Measurements from ENCODE around the gene TNNI2.
A peak's percentile ranks its signal among the peaks of the same experiment; 100 is the strongest.

Gene TNNI2

DNA sequence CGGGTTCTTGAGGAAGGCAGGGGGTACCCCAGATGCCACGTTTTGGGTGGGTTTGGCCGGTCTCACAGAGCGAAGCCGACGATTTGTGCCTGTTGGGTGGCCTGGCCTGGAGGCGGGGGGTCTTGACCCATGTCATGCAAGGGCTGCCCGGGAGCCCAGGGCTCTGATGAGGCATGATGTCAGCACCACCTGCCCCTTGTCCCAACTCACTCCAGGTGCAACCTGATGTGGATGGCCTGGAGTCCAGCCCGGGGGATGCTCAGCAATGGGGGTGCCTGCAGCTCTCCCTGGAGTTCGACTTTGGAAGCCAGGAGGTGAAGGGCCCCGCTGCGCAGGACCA lies 3.1 kb upstream of the TNNI2 start:
- DNase-seq, result no peak

DNA sequence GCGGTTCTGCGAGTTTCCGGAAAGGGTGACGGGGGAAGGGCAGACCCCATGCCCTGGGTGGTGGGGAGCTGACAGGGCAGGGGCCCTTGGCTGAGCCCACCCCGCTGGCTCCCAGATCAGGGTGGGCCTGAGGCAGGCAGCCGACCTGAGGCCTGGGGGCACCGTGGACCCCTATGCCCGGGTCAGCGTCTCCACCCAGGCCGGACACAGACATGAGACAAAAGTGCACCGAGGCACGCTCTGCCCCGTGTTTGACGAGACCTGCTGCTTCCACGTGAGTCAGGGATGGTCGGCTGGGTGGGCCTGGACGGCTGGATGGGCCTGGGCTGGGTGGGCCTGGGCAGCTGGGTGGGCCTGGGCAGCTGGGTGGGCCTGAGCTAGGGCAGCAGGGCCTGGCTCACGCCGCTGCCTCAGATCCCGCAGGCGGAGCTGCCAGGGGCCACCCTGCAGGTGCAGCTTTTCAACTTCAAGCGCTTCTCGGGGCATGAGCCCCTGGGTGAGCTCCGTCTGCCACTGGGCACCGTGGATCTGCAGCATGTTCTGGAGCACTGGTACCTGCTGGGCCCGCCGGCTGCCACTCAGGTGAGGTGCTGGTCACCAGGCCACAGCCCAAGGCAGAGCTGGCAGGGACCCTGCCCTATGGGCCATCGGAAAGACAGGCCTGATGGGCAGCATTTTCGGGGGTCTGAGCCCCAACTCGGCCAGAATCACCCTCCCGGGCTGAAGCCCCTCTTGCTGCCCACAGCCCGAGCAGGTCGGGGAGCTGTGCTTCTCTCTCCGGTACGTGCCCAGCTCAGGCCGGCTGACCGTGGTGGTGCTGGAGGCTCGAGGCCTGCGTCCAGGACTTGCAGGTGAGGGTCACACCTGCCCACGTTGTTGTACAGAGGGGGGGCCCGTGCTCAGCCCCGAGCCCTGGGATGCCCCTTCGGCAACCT lies 2.5 kb upstream of the TNNI2 start:
- no peak for DNase-seq

DNA sequence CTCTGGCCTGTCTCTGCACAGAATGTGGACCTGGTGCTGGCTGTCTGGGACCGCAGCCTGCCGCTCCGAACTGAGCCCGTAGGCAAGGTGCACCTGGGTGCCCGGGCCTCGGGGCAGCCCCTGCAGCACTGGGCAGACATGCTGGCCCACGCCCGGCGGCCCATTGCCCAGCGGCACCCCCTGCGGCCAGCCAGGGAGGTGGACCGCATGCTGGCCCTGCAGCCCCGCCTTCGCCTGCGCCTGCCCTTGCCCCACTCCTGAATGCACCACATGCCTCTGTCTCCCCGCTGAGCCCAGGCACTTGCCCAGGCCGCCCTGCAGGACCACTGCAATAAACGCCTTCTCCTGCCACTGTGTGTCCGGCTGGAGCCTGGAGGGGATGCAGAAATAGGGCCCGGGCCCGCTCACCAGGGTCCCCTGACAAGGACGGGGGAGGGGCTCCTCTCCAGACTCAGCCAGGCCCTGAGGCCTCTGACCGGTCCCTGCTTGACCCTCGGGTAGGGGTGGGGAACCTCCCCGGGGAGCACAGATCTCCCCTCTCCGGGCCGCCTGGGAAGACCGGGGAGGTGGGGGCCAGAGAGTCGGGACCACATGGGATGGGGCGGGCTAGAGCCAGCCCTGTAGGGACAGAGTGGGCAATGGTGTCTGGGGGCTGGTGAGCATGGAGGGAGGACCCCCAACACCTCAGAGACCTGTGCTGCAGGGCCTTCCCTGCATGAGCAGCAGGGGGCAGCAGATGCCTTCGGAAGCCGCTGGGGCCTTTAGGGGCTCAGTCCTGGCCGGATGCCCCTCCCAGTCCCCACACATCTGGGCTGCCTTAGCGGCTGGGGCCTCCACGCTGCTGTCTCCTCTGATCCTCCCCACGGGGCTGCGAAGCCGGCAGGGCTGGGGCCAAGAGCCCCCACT lies 1.4 kb upstream of the TNNI2 start:
- peak; percentile 67 to 81 for DNase-seq

DNA sequence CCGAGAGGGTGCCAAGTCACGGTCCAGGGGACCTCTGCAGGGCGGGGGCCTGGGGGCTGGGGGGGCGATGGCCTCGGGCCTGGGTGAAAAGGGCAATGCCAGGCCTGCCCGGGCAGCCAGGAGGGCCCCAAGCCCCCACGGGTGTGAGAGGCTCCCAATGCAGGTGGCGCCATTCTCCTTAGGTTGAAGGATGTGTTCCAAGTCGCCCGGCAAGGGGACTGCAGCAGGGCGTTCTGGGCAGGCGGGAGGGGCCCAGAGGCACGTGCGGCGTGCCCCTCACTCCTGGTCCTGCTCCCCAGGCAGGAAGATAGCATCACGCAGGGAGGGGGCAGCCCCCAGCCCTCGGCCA lies 730 bp upstream of the TNNI2 start:
- no peak for DNase-seq

DNA sequence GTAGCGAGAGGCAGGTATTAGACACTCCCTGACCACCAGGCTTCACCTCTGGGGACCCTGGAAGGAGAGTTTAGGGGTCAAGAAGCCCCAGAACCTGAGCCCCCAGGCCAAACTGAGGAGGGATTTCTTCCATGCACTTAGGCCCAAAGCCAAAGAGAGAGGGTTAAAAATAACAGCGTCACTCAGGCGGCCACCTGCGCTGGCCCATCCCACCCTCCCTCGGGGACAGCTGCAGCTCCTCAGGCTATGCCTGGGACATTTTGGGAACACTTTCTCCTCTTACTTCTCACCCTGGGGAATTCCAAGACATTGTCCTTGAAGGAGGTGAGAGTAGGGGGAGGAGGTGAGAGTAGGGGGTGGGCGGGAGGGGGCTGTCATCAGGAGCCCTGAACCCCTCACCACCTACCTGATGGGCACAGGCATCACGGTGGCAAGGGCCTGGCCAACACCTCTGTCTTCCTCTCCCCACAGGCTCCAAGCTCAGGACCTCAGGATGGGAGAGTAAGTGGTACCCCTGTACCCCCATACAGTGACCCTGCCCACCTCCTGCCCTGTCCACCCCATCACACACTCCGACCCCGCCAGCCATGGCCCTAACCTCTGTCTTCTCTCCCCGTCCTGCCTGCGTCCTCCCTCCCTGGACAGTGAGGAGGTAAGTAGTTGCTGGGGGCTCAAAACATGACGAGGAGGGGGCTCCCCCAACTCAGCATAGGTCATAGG lies 583 bp downstream of the TNNI2 start:
- no peak for DNase-seq

DNA sequence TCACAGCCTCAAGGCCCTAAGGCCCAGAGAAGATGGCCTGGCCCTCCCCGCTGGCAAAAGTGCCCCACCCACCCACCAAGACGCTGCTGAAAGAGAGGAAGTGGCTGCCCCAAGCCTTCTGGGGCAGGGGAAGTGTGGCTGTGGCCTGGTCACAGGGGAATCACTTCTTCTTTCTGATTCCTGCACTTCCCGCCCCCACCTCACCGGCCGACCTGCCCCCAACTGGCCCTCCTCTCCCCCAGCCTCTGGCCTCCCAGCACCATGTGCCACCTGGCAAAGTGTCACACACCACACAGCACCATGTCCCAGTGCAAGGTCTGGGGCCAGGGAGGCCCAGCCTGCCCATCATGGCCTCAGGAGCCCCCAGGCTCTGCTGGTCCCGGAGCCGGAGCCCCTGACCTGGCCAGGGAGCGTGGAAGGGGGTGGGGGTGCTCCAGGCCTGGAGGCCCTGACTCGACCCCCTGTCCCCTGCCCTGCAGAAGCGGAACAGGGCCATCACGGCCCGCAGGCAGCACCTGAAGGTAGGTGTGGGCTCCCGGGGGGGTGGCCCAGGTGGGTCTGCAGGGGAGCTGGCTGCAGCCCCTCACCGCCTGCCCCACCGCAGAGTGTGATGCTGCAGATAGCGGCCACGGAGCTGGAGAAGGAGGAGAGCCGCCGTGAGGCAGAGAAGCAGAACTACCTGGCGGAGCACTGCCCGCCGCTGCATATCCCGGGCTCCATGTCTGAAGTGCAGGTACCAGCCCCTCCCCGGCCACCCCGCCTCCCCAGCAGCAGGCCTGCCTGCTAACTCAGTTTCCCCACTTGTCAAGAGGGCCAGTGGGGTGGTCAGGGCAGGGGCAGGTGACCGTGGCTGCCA lies 1.4 kb downstream of the TNNI2 start:
- no peak for DNase-seq

DNA sequence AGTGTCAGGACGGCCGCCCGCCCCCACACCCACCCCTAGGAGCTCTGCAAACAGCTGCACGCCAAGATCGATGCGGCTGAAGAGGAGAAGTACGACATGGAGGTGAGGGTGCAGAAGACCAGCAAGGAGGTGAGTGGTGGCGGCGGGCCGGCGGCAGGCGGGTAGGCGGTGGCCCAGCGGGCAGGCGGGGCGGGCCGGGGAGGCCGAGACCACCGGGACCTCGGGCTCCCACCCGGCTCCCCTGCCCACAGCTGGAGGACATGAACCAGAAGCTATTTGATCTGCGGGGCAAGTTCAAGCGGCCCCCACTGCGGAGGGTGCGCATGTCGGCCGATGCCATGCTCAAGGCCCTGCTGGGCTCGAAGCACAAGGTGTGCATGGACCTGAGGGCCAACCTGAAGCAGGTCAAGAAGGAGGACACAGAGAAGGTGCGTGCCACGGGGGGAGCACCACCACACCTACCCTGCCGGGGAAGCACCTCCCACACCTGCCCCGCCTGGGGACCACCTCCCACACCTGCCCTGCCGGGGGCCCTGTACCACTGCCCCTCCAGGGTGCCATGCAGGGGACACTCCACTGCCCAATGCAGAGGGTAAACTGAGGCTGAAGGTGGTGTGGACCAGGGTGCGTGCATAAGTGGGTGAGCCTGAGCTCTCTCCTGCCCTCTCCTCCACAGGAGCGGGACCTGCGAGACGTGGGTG lies 2.1 kb downstream of the TNNI2 start:
- no peak for DNase-seq

DNA sequence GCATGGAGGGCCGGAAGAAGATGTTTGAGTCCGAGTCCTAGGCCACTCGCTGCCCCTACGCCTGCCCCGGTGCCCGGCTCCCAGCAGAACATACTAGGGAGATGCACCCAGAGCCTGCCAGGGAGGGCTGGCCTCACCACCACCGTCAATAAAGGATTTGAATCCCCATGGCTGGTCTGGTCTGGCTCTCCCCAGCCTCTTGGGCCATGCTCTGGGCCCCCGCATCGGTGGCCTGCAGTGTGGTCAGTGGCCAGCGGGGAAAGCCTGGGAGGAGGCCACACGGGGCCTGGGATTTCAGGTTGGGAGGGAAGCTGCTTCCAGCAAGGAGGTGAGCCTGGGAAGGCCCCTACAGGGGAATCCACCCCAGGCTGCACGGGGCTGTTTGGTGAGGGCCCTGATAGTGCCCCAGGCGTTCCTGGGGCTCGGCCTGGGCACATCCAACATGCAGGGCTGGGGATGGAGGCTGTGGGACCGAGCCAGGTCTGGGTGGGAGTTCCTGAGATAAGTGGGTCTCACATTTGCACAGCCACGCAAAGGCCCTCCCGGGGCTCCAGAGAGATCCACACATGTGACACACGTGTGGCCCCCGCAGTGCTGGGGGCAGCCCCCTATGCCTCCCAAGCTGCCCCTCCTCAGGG lies 2.8 kb downstream of the TNNI2 start:
- no peak for DNase-seq

DNA sequence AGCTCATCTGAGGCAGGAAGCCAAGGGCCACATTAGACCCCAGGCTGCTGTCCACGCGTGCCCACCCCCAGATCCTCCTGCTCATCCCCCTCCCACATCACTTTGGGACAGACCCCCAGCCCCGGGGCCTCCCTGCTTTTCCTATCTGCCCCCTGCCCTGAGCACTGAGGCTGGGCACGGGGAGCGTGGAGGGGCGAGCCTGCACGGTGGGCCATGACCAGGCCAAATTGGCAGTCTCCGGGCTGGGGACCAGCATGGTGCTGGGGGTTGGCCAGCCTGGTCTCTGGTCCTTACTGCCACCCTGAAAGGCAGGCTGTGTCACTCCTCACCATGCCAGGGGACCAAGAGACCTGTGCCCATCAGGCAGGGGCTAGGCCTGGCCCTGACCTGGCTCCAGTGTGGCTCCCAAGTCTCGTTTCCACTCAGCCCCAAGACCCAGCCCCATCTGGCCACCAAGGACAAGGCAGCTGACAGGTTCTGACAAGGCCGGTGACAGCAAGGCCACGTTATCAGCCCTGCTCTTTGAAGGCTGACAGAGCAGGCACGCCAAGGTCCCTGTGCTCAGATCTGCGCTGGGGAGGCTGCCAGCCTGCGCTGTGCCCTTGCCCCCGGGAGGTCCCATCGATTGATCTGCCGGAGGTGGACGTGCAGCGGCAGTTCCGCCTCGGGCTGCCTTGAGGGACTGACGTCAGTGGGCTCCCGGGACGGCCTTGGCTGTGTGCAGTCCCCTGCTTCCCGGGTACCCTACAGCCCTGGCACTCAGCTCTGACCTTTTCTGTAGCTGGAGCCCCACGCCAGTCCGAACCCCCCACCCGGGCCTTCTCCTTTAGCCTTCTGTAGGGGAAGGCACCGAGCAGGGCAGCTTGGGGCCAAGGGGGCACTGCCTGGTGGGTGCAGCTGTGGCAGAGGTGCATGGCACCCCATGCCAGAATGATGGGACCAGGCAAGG lies 3.6 kb downstream of the TNNI2 start:
- no peak for DNase-seq

DNA sequence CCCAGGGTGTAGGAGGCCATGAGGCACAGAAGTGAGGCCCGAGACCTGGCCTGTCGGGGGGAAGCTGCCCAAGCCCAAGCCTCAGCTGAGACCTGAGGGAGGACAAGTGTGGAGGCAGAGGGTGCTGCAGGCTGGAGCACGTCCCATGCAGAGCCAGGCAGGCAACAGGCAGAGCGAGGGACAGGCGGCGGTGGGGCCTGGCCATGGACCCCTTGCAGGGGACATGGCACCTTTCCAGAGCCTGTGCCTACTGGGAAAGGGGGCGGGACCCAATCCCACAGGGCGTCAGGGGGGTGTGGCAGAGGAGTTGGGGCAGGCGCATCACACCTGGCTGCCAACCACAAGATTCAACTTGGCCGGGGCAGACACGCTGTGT lies 4.3 kb downstream of the TNNI2 start:
- no peak for DNase-seq

DNA sequence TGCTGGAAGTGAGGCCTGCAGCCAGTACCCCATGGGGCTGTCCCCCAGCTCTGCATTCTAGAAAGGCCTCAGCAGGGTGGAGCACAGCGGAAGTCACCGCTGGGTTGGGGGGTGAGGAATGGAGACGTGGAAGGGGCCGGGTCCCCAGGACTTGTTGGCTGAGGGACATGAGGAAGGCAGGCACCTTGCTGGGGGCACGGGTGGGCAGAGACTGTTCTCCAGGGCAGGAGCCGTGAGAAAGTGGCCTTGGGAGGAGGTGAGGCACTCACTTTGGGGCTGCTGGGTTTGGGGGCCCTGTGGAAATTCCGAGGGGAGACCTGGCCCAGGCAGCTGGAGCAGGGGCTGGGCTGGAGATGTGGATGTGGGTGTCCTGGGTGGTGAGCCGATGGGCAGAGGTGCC lies 5.0 kb downstream of the TNNI2 start:
- DNase-seq, result no peak

DNA sequence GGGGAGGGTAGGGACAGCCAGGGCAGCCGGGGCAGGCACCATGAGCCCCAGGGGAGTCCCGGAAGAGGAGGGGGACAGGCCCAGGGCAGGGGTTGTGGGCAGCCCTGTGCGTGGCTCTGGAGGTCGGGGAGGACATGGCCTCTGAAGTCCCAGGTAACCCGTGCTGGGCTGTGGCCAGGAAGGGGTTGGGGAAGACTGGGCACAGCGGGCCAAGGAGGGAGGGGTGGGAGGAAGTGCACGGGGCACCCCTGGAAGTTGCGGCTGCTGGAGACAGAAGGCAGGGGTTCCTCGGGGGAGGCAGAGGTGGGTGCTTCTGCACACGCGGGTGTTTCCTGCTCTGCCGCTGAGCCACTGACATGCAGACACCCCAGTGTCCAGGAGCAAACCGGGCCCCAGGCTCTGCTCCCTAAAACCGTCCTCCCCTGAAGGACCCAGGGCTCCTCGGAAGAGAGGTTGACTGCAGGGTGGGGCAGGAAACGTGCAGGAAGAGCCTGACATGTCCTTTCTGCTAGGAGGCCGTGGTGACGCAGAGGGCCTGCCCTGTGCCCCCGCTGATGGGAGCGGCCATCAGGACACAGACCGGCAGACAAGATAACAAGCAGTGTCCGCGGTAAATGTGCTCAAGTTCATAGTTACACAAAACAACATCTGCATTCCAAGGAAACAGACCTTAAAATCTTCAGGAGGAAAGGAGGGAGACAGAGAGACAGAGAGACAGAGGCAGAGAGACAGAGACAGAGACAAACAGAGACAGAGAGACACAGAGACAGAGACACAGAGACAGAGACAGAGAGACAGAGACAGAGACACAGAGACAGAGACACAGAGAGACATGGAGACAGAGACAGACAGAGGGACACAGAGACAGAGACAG lies 5.7 kb downstream of the TNNI2 start:
- no peak for DNase-seq

DNA sequence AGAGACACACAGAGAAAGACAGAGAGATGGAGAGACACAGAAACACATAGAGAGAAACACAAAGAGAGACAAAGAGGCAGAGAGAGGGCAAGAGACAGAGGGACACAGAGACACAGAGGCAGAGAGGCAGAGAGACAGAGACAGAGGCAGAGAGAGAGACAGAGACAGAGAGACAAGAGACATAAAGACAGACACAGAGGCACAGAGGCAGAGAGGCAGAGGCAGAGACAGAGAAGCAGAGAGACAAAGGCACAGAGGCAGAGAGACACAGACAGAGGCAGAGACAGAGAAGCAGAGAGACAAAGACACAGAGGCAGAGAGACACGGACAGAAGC lies 6.3 kb downstream of the TNNI2 start:
- DNase-seq, result no peak

DNA sequence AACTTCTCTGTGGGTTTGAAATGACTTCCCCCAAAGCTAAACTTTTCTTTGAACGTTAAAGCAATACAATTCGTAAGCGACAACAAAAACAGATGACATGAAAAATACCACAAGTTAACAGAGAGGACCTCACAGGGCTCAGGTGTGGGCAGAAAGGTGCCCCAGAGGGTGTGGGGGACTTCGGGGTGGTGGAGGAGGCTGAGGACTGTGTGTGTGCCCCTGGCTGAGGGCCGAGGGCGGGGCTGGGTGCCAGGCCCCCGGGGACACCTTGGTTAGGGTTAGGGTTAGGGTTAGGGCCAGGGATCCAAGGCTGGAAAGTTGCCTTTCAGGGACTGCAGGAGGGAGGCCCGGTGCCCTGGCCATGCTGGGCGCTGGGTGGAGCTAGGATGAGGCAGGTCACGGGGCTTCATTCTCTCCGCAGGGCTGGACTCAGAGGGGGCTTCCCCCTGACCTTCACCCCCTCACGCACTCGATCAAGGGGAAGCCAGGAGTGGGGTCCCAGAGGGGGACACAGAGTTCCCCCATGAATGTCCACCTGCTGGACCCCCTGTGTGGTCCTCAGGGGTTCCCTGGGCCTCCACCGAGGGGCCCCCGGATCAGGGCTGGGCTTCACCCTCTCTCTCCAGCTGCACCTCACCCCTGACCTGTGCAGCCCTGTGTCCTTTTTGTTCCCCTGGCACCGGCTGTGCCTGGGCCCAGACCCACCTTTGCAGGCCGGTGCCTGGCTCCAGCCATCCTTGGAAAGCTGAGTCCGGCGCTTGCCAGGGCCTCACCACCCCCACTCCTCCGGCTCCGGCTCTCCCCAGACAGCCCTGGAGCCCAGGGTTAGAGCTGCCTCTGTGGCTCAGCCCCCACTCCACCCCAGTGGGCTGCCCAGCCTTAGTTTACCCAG lies 7.0 kb downstream of the TNNI2 start:
- no peak for DNase-seq

DNA sequence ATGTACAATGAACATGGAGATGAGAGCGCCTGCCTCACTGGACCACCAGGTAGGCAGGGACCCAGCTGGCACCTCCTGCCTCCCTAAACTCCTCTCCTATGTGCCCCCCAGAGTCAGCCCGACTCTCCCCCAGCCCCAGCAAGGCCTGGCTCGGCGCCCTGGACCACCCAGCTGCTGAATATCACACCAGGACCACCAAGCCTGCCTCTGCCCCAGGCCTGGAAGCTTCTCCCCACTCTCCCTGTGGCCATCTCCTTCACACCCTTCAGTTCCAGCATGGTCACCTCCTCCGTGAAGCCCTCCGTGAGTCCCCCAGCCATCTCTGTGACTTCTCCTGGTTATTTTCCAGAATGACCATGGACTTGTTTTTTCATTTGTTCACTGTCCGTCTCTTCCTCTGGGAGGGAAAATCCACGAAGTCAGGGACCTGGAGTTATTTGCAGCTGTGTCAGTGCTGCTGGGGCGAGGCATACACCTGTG lies 7.7 kb downstream of the TNNI2 start:
- no peak for DNase-seq

DNA sequence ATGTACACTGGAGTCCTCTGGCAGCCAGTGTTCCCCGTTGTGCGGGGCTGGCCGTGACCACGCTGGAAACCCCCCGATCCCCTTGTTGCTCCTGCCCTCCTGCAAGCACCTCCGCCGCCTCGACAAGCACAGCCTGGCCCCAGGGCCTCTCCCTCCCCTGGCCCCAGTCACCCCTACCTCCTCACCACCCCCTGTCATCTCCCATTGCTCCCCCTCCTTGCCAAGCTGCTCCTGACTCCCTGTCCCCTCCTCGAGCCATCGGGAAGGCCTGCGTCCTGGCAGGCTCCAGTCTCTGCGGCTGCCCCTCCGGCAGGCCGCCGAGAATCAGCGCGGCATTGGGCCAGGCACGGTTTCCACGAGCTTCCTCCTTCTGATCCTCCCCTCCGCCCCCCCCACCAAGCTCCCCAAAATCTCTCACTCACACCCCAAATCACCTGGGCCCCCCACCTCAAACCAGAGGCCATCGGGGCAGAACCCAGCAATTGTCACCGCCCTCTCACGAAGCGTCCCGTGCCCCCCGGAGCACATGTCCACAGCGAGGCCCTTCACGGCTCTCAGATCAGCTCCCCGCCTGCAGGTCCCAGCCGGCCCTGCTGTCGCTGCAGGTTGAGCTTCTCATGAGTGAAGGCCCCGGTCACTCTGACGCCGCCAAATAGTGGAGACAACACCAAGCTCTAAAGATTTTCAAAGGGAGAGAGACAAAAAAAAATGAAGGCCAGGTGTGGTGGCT lies 8.4 kb downstream of the TNNI2 start:
- DNase-seq, result no peak

DNA sequence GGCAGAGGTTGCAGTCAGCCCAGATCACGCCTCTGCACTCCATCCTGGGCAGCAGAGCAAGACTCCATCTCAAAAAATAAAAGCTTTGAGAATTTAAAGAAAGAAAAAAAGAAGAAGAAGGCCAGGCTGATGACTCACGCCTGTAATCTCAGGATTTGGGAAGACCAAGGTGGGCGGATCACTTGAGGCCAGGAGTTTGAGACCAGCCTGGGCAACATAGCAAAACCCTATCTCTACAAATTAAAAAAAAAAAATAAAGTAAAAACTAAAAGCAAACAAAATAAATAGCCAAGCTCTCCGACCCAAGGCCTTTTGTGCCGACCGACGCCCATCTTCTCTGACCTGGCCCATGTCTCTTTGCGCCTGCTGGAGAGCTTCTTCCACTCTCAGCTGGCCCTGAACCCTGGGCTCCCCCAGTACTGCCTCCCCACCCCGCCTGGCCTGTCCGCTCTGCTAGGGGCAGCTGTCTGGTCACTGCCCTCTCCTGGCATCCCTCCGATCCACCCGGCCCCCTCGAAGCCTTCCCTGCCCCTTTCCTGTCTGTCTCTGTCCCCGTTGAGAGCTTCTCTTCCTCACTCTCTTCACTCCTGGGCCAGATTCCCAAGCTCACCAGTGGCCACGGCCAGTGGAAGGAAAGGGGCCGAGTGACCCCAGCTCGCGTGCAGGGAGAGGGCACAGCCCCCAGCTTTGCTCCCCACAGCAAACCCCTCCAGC lies 9.3 kb downstream of the TNNI2 start:
- DNase-seq, result no peak
